ENCODE measurements around the gene TNFAIP8L2.
"Not testable (repeated sequence)": the region's sequence is repeated elsewhere in the genome, so short reads cannot be mapped to it uniquely, and the experiment has no call there.

GRCh38 chr1:151188667-151189066, 32.2 kb downstream of the TNFAIP8L2 start:
- not testable (repeated sequence) for TF ChIP-seq CTCF (IDR thresholded peaks at IDR 0.05 in 8 of 11, conservative IDR thresholded peaks at IDR 0.05 in 3 of 11); POLR2AphosphoS5 (IDR thresholded peaks at IDR 0.05)

All from spleen (tissue), 7 donors.